ENCODE data around the gene ZNF496. TPM values are rescaled to one million over a fixed set of nuclear protein-coding genes. Genes with fewer than 3 reads are reported as not detected.

Gene ZNF496
- total and polyA plus RNA-seq, 9 of the 15 experiments (the other 6 are each of a cell fraction or from before 2014, with no cell fraction given): 4.3 to 54.0 (median 31.3) TPM

DNA sequence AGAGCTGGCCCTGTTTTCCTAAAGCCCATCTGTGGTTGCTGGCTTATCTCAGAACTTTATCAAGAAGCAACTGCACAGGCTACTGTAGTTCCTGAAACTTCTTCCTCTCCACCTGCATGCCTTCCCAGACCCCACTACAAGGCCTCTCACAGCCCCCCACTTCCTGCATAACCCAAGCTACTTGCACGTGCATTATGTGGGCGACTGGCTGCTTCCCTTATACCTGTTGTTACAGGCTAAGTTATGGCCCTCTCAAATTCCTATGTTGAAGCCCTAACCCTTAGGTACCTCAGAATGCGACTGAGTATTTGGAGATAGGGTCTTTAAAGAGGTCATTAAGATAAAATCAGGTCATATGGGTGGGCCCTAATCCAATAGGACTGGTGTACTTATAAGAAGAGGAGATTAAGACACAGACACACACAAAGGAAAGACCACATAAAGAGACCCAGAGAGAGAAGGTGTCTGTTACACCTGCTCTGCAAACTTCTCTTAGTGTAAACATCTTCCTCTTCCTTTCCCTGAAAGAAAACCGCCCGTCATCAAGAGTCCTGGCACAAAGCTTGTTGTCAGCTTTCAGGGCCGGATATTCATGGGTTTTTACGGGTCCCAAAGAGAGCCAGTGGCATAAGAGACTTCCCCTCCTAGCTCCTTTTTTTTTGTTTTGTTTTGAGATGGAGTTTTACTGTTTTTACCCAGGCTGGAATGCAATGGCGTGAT lies 5.1 kb downstream of the ZNF496 start:
- H3K9me1 ChIP-seq (ENCODE audit: control insufficient read depth, insufficient read depth, low read length): peaks cover 16% of the 10 kb centered on the region
- BruUV-seq (replicated peaks): no TSS peak
- 94% methylated on average over 8 of the region's 8 CpGs for WGBS (ENCODE audit: insufficient coverage, low coverage, missing lambda C conversion rate)
- no peak for ATAC-seq
- no peak overlapping the region for H3K4me3 ChIP-seq
- TF ChIP-seq ZNF224 (CRISPR knock-in tag; IDR thresholded peaks at IDR 0.05) (no peak), RBM15 (IDR thresholded peaks at IDR 0.05; ENCODE audit: insufficient read depth, low read length) (no peak), NR4A1 (CRISPR knock-in tag; IDR thresholded peaks at IDR 0.05) (no peak), NR4A1 (tag; IDR thresholded peaks at IDR 0.05) (no peak), SP2 (IDR thresholded peaks at IDR 0.05; ENCODE audit: extremely low read depth, low read depth, low read length, poor library complexity, severe bottlenecking) (no peak), CEBPB (tag; IDR thresholded peaks at IDR 0.05) (no peak)
- TF ChIP-seq, protein P1, sequence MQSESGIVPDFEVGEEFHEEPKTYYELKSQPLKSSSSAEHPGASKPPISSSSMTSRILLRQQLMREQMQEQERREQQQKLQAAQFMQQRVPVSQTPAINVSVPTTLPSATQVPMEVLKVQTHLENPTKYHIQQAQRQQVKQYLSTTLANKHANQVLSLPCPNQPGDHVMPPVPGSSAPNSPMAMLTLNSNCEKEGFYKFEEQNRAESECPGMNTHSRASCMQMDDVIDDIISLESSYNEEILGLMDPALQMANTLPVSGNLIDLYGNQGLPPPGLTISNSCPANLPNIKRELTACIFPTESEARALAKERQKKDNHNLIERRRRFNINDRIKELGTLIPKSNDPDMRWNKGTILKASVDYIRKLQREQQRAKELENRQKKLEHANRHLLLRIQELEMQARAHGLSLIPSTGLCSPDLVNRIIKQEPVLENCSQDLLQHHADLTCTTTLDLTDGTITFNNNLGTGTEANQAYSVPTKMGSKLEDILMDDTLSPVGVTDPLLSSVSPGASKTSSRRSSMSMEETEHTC (IDR thresholded peaks at IDR 0.05): no peak
- TF ChIP-seq, protein P2, sequence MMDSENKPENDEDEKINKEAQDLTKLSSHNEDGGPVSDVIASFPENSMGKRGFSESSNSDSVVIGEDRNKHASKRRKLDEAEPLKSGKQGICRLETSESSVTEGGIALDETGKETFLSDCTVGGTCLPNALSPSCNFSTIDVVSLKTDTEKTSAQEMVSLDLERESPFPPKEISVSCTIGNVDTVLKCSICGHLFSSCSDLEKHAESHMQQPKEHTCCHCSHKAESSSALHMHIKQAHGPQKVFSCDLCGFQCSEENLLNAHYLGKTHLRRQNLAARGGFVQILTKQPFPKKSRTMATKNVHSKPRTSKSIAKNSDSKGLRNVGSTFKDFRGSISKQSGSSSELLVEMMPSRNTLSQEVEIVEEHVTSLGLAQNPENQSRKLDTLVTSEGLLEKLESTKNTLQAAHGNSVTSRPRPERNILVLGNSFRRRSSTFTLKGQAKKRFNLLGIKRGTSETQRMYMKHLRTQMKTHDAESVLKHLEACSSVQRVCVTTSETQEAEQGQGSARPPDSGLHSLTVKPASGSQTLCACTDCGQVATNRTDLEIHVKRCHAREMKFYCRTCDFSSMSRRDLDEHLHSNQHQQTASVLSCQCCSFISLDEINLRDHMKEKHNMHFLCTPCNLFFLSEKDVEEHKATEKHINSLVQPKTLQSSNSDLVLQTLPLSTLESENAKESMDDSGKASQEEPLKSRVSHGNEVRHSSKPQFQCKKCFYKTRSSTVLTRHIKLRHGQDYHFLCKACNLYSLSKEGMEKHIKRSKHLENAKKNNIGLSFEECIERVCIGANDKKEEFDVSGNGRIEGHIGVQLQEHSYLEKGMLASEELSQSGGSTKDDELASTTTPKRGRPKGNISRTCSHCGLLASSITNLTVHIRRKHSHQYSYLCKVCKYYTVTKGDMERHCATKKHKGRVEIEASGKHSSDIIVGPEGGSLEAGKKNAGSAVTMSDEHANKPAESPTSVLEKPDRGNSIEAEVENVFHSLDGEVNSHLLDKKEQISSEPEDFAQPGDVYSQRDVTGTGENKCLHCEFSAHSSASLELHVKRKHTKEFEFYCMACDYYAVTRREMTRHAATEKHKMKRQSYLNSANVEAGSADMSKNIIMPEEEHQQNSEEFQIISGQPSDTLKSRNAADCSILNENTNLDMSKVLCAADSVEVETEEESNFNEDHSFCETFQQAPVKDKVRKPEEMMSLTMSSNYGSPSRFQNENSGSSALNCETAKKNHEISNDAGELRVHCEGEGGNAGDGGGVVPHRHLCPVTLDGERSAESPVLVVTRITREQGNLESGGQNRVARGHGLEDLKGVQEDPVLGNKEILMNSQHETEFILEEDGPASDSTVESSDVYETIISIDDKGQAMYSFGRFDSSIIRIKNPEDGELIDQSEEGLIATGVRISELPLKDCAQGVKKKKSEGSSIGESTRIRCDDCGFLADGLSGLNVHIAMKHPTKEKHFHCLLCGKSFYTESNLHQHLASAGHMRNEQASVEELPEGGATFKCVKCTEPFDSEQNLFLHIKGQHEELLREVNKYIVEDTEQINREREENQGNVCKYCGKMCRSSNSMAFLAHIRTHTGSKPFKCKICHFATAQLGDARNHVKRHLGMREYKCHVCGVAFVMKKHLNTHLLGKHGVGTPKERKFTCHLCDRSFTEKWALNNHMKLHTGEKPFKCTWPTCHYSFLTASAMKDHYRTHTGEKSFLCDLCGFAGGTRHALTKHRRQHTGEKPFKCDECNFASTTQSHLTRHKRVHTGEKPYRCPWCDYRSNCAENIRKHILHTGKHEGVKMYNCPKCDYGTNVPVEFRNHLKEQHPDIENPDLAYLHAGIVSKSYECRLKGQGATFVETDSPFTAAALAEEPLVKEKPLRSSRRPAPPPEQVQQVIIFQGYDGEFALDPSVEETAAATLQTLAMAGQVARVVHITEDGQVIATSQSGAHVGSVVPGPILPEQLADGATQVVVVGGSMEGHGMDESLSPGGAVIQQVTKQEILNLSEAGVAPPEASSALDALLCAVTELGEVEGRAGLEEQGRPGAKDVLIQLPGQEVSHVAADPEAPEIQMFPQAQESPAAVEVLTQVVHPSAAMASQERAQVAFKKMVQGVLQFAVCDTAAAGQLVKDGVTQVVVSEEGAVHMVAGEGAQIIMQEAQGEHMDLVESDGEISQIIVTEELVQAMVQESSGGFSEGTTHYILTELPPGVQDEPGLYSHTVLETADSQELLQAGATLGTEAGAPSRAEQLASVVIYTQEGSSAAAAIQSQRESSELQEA (IDR thresholded peaks at IDR 0.05; ENCODE audit: low read depth): no peak
- no peaks in the 10 kb centered on the region for H3K9me3 ChIP-seq (replicated peaks; ENCODE audit: control insufficient read depth, insufficient read depth, low read depth, low read length)
- H3K9ac ChIP-seq (ENCODE audit: insufficient read depth in 1 of 2, low read depth in 2 of 2, low read length in 2 of 2): no peak overlapping the region
- H3K79me2 ChIP-seq (ENCODE audit: control insufficient read depth, insufficient read depth, low read length): peaks cover 23% of the 10 kb centered on the region
- H3K4me2 ChIP-seq (ENCODE audit: insufficient read depth, low read length): no peak overlapping the region
- in situ Hi-C loops (cut with MboI): no loop called here
- H3K36me3 ChIP-seq (ENCODE audit: control insufficient read depth, insufficient read depth, low read length): peaks cover 89% of the 10 kb centered on the region
- no peak overlapping the region for H2AFZ ChIP-seq (ENCODE audit: low read depth, low read length)
- no peak overlapping the region for H3K27ac ChIP-seq (ENCODE audit: extremely low read depth, low read depth, low read length)
- no peaks in the 10 kb centered on the region for H3K27me3 ChIP-seq (ENCODE audit: control insufficient read depth in 2 of 2, insufficient read depth in 2 of 2, low read length in 2 of 2)
- intact Hi-C loops (cut with micrococcal nuclease): no loop called here
- ChIA-PET POLR2A (interaction anchor here (1.0 to 1.3 kb wide), 4 partner anchors 9 to 27 kb away, joined by 3 to 7 read pairs (median 4); no protein-coding TSS in a partner anchor), CTCF (ENCODE audit: low intra/inter-chr PET ratio) (no interaction called here)
- H3K4me1 ChIP-seq (replicated peaks in 1 of 2; ENCODE audit: control insufficient read depth in 2 of 2, insufficient read depth in 2 of 2, low read length in 2 of 2): peaks cover 7 to 22% of the 10 kb centered on the region in 2 experiments; a peak in 4 of 5 replicates
- FAIRE-seq: no peak
- H4K20me1 ChIP-seq (replicated peaks; ENCODE audit: control insufficient read depth, insufficient read depth, low read length): peaks cover 12% of the 10 kb centered on the region
- DNase-seq (ENCODE audit: extremely low read depth in 1 of 4, low spot score in 3 of 4): no peak
